HG03520 (cell line): Measurements from ENCODE around the gene POU2F3.
"Not testable (repeated sequence)": the region's sequence is repeated elsewhere in the genome, so short reads cannot be mapped to it uniquely, and the experiment has no call there.

Experiments
- ATAC-seq: cut with Tn5 transposase; IDR thresholded peaks from one replicate; pipeline ENCODE4 v1.9.1; 2021; ENCODE audit warnings: mild to moderate bottlenecking, moderate library complexity; ENCODE audit not compliant: unreplicated experiment

Gene POU2F3

GRCh38 chr11:120249279-120250262 lies 9.6 kb downstream of the POU2F3 start:
- no peak for ATAC-seq

GRCh38 chr11:120253377-120253776 lies 13.4 kb downstream of the POU2F3 start:
- ATAC-seq: not testable (repeated sequence)

- no peak for ATAC-seq
These were observed 15.0 kb downstream of the POU2F3 start for GRCh38 chr11:120254788-120255518.

GRCh38 chr11:120255519-120255866 lies 15.6 kb downstream of the POU2F3 start:
- ATAC-seq: no peak

GRCh38 chr11:120256178-120256577 lies 16.2 kb downstream of the POU2F3 start:
- ATAC-seq: no peak

- no peak for ATAC-seq
These were observed 16.8 kb downstream of the POU2F3 start for GRCh38 chr11:120256779-120257178.

GRCh38 chr11:120257346-120257745 lies 17.4 kb downstream of the POU2F3 start:
- ATAC-seq: no peak

GRCh38 chr11:120258661-120259060 lies 18.7 kb downstream of the POU2F3 start:
- ATAC-seq: no peak

- ATAC-seq: no peak
These were observed 19.3 kb downstream of the POU2F3 start for GRCh38 chr11:120259241-120259640.

- ATAC-seq: no peak
These were observed 20.1 kb downstream of the POU2F3 start for GRCh38 chr11:120259988-120260565.

- no peak for ATAC-seq
These were observed 20.7 kb downstream of the POU2F3 start for GRCh38 chr11:120260616-120261015.

GRCh38 chr11:120261321-120261720 lies 21.4 kb downstream of the POU2F3 start:
- ATAC-seq: no peak

GRCh38 chr11:120261931-120262330 lies 22.0 kb downstream of the POU2F3 start:
- no peak for ATAC-seq

- ATAC-seq: no peak
These were observed 27.4 kb downstream of the POU2F3 start for GRCh38 chr11:120267319-120267718.

GRCh38 chr11:120268686-120269085 lies 28.7 kb downstream of the POU2F3 start:
- ATAC-seq: no peak

GRCh38 chr11:120270386-120270785 lies 30.4 kb downstream of the POU2F3 start:
- ATAC-seq: no peak

- ATAC-seq: no peak
These were observed 31.7 kb downstream of the POU2F3 start for GRCh38 chr11:120271672-120272071.

- ATAC-seq: no peak
These were observed 32.4 kb downstream of the POU2F3 start for GRCh38 chr11:120272303-120272702.

GRCh38 chr11:120273432-120273831 lies 33.5 kb downstream of the POU2F3 start:
- no peak for ATAC-seq

GRCh38 chr11:120273956-120274355 lies 34.0 kb downstream of the POU2F3 start:
- not testable (repeated sequence) for ATAC-seq

- no peak for ATAC-seq
These were observed 39.6 kb downstream of the POU2F3 start for GRCh38 chr11:120279502-120279901.
